Neural cell (in vitro differentiated cells): Measurements from ENCODE around the gene MAST4.

Source experiments
- CTCF ChIP-seq: fragments of 450-650 bp; IDR thresholded peaks from 2 replicates; pipeline ENCODE4 v1.5.1; 2014; ENCODE audit warnings: antibody characterized with exemption, mild to moderate bottlenecking, moderate library complexity; ENCODE audit not compliant: poor library complexity, severe bottlenecking
- EZH2 ChIP-seq: fragments of 200-600, 300-800 bp; shearing (Covaris generic), sonication (generic); IDR thresholded peaks from 2 replicates; pipeline ENCODE4 v1.6.1; 2014; ENCODE audit warnings: antibody characterized with exemption, low read length, borderline replicate concordance, mild to moderate bottlenecking; ENCODE audit not compliant: insufficient read depth, poor library complexity, severe bottlenecking
- MXI1 ChIP-seq: fragments of 450-650 bp; conservative IDR thresholded peaks from 2 replicates; pipeline ENCODE4 v1.6.1; 2014; ENCODE audit warnings: antibody characterized with exemption, mild to moderate bottlenecking; ENCODE audit not compliant: poor library complexity, severe bottlenecking
- RAD21 ChIP-seq: fragments of 450-650 bp; conservative IDR thresholded peaks from 2 replicates; pipeline ENCODE4 v1.6.1; 2014; ENCODE audit warnings: antibody characterized with exemption, mild to moderate bottlenecking, moderate library complexity
- REST ChIP-seq: IDR thresholded peaks from 2 replicates; pipeline ENCODE4 v1.6.1; 2012; ENCODE audit warnings: borderline replicate concordance
- SMC3 ChIP-seq: fragments of 450-650 bp; conservative IDR thresholded peaks from 2 replicates; pipeline ENCODE4 v1.6.1; 2014; ENCODE audit warnings: antibody characterized with exemption, mild to moderate bottlenecking, moderate library complexity; ENCODE audit not compliant: poor library complexity
- TAF1 ChIP-seq: IDR thresholded peaks from 2 replicates; pipeline ENCODE4 v1.6.1; 2012; ENCODE audit warnings: low read depth

- TF ChIP-seq RAD21 (no peak), CTCF (no peak), TAF1 (no peak), REST (no peak), MXI1 (no peak), SMC3 (no peak), EZH2 (no peak)
These were observed 375.8 kb downstream of the MAST4 start for GRCh38 chr5:66972004-66972403.
